ENCODE measurements around the gene CLMN.
"Not testable (repeated sequence)": the region's sequence is repeated elsewhere in the genome, so short reads cannot be mapped to it uniquely, and the experiment has no call there.

The CLMN gene

GRCh38 chr14:95288672-95289322, 30.9 kb downstream of the CLMN start:
- DNase-seq (ENCODE audit: low read depth in 2 of 2), result no peak

- no peak for DNase-seq (ENCODE audit: low read depth in 2 of 2)
These were observed 32.4 kb downstream of the CLMN start for GRCh38 chr14:95287176-95287754.

GRCh38 chr14:95286645-95287044, 33.1 kb downstream of the CLMN start:
- DNase-seq (ENCODE audit: low read depth in 2 of 2), result no peak

GRCh38 chr14:95285566-95285965, 34.1 kb downstream of the CLMN start:
- DNase-seq (ENCODE audit: low read depth in 2 of 2), result no peak

GRCh38 chr14:95283802-95284201, 35.9 kb downstream of the CLMN start:
- DNase-seq (ENCODE audit: low read depth in 2 of 2), result not testable (repeated sequence)

GRCh38 chr14:95282986-95283380, 36.7 kb downstream of the CLMN start:
- DNase-seq (ENCODE audit: low read depth in 2 of 2), result not testable (repeated sequence)

- DNase-seq (ENCODE audit: low read depth in 2 of 2), result no peak
These were observed 37.2 kb downstream of the CLMN start for GRCh38 chr14:95282354-95282985.

GRCh38 chr14:95281560-95282176, 38.0 kb downstream of the CLMN start:
- DNase-seq (ENCODE audit: low read depth in 2 of 2), result no peak

- DNase-seq (ENCODE audit: low read depth in 2 of 2), result no peak
These were observed 44.2 kb downstream of the CLMN start for GRCh38 chr14:95275494-95275893.

GRCh38 chr14:95274874-95275273, 44.8 kb downstream of the CLMN start:
- no peak for DNase-seq (ENCODE audit: low read depth in 2 of 2)

GRCh38 chr14:95274279-95274678, 45.4 kb downstream of the CLMN start:
- DNase-seq (ENCODE audit: low read depth in 2 of 2), result no peak

GRCh38 chr14:95273001-95273978, 46.4 kb downstream of the CLMN start:
- DNase-seq (ENCODE audit: low read depth in 2 of 2), result no peak

- no peak for DNase-seq (ENCODE audit: low read depth in 2 of 2)
These were observed 47.7 kb downstream of the CLMN start for GRCh38 chr14:95272057-95272456.

- no peak for DNase-seq (ENCODE audit: low read depth in 2 of 2)
These were observed 49.5 kb downstream of the CLMN start for GRCh38 chr14:95270203-95270602.

GRCh38 chr14:95269493-95269892, 50.2 kb downstream of the CLMN start:
- no peak for DNase-seq (ENCODE audit: low read depth in 2 of 2)

- DNase-seq (ENCODE audit: low read depth in 2 of 2), result no peak
These were observed 51.4 kb downstream of the CLMN start for GRCh38 chr14:95268350-95268749.

- no peak for DNase-seq (ENCODE audit: low read depth in 2 of 2)
These were observed 52.4 kb downstream of the CLMN start for GRCh38 chr14:95267306-95267705.

GRCh38 chr14:95265106-95266094, 54.3 kb downstream of the CLMN start:
- DNase-seq (ENCODE audit: low read depth in 2 of 2), result no peak

GRCh38 chr14:95264271-95264973, 55.3 kb downstream of the CLMN start:
- no peak for DNase-seq (ENCODE audit: low read depth in 2 of 2)
